Kidney tubule cell (primary cell): ENCODE data around the gene NPTX2.

Experiments used
- DNase-seq: peaks from one replicate; pipeline ENCODE4 v3.0.0-alpha.2; 2018; ENCODE audit warnings: low spot score

The NPTX2 gene

DNA sequence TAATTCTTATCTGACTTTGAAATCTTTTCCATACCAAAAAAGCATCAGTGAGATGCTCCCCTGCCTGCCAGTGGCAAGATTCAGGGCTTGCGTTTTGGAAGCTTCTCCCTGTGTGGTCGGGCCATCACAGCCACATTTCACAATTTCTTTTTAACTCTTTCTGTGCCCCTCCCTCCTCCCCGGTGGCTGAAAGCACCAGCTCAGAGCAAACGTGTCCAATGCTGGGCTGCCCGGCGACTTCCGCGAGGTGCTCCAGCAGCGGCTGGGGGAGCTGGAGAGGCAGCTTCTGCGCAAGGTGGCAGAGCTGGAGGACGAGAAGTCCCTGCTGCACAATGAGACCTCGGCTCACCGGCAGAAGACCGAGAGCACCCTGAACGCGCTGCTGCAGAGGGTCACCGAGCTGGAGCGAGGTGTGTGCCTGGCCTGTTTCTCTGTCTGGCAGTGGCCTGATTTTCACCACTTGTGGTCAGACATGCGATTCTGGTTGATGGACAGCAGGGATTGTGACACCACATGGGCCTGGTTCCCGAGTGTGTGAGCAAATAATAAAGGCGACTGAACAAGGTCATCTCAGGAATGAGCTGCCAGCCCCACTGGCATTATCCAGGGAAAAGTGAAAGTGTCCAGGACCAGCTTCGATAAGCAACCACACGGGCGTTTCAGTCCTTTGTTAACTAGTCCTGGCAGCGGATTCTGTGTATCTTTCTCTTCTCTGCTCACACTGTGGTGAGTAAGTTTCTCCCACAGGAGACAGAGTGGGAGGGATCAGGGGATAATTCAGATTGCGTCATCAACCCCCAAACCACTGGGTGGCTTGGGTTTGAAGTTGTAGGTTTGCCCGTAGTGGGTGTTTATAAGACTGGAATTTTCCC is 2.6 kb downstream of the NPTX2 start:
- no peak for DNase-seq

DNA sequence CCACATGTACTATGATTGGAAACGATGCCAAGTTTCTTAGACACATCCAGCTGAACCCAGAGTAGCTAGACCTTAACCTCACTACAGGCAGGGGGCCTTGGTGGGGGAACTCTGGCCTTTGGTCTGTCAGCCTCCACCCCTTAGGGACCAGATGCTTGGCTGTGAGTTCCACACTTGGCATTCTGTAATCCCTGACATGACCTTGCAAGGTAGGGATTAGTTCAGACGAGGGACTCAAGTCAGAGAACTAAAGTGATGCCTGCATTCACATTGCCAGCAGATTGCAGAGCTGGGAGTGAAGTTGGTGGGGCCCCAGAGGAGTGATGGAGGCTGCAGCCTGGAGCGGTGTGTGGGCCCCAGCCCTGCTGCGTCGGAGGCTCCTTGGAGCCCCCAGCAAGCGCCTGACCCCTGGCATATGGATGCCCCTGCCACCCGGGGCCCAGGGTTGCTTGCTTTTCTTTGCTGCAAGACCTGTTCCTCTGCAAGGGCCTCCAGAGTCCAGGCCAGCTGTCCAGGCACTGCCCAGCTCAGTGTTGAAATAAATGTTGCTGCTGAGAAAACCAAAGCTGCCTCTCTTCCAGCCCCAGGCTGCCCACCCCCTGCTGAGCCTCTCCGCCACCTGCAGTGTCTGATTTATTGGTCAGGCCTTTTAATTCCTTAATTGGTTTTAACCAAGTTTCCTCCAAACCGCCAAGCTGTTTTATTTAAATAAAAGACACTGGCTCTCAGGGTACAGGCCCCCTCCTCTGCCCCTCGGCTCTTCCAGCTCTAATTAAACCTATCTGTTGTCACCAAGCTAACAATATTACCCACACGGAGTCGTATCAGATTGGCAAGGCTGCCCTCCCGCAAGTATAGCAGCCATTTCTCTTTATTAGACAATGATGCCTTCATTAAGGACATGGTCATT is 4.7 kb downstream of the NPTX2 start:
- no peak for DNase-seq

DNA sequence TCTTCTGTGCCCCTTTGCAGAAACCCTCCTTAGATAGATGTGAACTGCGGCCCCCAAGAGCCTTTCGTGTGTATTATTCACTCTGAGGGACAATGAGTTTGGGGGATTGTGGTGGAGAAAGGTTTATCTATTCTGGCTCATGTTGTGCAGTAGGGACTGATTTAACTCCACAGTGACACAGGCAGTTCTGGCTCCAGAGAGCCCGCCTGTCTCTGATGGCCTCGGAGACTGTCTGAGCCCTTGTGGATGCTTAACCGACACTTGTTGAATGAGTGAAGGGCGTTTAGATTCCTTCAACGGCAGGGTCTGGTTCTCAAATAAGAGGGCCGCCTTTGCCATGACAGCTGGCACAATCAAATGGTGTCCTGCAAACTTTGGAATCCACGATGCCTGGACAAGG is 5.8 kb downstream of the NPTX2 start:
- DNase-seq = no peak

GRCh38 chr7:98624846-98625420 is 7.8 kb downstream of the NPTX2 start:
- DNase-seq = no peak

DNA sequence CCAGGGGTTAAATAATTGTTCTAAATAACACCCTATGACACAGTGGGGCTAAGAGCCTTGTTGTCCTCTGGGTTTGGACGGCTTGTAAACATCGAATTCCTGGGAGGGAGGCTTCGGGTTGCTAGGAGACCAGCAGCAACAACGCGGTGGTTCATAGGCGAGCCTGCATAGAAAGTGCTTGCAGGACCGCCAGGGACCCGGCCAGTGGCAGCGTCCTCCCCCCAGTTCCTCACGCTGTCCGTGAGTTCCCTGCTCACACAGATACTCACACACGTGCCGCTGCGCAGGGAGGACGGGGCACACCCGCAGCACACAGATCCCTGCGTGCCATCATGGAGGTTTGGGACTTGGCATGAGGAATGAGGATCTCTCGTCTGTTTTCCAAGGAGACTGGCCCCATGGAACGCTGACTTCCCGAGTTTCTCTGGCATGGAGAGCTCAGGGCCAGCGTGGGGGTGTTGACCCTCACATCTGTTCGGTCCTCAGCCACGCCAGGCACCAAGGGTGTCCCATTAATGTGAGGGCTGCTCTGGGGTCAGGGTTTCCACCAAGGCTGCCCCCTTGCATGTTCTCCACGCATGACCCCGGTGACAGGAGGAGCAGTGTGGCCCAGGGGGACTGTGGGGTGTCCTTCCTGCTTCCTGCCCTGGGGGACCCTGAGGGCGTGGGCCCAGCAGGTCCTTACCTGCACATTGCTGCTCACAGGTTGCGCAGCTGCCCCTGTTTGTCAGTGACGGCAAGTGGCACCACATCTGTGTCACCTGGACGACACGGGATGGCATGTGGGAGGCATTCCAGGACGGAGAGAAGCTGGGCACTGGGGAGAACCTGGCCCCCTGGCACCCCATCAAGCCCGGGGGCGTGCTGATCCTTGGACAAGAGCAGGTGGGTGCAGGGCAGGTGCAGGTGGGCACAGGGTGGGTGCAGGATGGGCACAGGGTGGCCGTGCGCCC is 9.7 kb downstream of the NPTX2 start:
- no peak for DNase-seq

GRCh38 chr7:98627413-98627790 is 10.3 kb downstream of the NPTX2 start:
- no peak for DNase-seq

DNA sequence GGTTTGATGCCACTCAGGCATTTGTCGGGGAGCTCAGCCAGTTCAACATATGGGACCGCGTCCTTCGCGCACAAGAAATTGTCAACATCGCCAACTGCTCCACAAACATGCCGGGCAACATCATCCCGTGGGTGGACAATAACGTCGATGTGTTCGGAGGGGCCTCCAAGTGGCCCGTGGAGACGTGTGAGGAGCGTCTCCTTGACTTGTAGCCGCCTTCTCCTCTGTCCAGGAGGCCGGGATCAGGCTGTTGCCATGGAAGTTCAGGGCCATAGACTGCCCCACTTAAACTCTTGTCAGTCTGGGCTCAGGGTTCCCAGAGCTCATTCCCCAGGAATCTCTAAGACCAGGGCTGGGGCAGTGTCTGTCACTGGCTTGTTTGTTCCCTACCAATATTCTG is 11.3 kb downstream of the NPTX2 start:
- DNase-seq = no peak

DNA sequence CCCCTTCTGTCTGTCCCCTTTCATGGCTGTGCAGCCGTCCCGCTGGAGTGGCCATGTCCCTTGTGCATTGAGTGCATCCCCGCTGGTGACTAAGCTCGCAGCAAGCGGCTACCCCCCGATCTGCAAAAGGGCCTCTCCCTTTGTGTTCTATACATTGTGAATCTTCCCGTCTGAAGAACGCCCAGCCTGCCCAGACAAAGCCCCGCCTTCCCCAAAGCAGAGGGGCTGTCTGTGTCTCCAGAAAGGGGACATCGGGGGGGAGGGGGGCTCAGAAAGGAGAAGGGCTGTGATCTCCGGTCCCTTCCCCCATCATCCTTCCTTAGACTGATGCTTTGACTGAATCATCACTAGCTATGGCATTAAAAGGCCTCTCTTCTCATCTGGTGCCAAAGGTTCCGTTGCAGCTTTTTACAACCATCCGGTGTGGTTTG is 11.9 kb downstream of the NPTX2 start:
- no peak for DNase-seq

DNA sequence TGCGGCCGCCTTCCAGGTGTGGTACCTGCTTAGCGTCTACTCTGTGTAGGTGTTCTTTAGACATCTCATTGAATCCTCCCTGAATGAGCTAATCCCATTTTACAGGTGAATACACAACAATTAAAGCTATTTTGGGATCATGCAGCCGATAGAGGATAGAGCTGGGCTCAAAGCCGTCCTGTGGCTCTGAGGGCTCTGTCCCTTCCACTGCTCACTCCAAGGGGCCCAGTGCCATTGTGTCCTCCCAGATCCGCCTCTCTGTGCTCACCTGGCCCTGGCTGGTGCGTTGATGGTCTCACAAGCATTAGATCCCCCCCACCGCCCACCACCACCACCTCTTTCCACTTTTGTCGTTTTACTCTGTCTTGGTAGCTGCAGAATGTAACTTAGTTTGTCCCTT is 13.1 kb downstream of the NPTX2 start:
- DNase-seq = no peak

- no peak for DNase-seq
Observed at GRCh38 chr7:98630770-98631169, 13.7 kb downstream of the NPTX2 start.

GRCh38 chr7:98638853-98639252 is 21.8 kb downstream of the NPTX2 start:
- no peak for DNase-seq

DNA sequence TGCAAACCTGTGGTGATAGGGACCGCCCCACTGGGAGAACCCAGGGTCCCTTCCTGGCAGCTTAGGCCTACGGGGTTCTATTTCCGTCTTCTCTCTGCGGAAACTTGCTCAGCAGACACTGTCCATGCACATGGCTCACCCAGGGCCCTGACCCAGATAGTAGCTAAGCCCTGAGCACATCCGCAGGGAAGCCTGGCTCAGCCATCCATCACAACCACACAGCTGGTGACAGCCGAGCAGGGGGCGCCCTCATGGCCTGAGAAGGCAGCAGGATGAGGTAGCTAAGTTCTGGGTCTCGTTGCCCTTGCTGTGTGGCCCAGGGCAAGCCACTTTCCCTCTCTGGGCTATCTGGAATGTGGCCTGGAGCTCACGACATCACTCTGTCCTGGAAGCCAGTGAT is 23.3 kb downstream of the NPTX2 start:
- no peak for DNase-seq

GRCh38 chr7:98641646-98642500 is 24.8 kb downstream of the NPTX2 start:
- no peak for DNase-seq

- DNase-seq = no peak
Observed at GRCh38 chr7:98643236-98643985, 26.3 kb downstream of the NPTX2 start.

GRCh38 chr7:98646465-98646864 is 29.4 kb downstream of the NPTX2 start:
- DNase-seq = no peak

GRCh38 chr7:98647326-98647725 is 30.2 kb downstream of the NPTX2 start:
- no peak for DNase-seq

GRCh38 chr7:98651760-98652159 is 34.7 kb downstream of the NPTX2 start:
- no peak for DNase-seq

GRCh38 chr7:98653601-98654310 is 36.7 kb downstream of the NPTX2 start:
- DNase-seq = no peak
